ENCODE measurements around the gene TIMM8A. TPM values are rescaled to one million over a fixed set of nuclear protein-coding genes. Genes with fewer than 3 reads are reported as not detected.
"Not testable (repeated sequence)": the region's sequence is repeated elsewhere in the genome, so short reads cannot be mapped to it uniquely, and the experiment has no call there.

TIMM8A gene
- total RNA-seq, 1 experiment from 2014 or later = 3.7 TPM

DNA sequence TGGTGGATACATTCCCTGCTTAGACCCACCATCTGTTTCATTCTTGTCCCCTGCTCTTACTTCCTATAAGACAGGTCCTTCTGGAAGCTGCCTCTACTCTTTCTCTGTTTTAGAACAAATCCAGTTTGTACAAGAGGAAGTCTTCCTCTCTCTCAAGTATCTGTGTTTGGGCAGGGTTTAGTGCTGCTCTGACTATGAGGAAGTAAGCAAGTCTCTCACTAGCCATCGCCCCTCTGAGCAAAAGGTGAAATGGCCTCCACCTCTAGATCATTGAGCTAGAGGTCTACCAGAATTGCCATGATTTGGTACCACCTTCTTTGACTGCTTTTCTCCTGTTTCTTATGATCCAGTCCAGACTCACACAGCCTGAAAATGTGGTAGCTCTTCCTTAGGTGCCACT, 29.0 kb upstream of the TIMM8A start:
- H3K4me3 ChIP-seq = no peak overlapping the region
- H3K36me3 ChIP-seq = no peaks in the 10 kb centered on the region

DNA sequence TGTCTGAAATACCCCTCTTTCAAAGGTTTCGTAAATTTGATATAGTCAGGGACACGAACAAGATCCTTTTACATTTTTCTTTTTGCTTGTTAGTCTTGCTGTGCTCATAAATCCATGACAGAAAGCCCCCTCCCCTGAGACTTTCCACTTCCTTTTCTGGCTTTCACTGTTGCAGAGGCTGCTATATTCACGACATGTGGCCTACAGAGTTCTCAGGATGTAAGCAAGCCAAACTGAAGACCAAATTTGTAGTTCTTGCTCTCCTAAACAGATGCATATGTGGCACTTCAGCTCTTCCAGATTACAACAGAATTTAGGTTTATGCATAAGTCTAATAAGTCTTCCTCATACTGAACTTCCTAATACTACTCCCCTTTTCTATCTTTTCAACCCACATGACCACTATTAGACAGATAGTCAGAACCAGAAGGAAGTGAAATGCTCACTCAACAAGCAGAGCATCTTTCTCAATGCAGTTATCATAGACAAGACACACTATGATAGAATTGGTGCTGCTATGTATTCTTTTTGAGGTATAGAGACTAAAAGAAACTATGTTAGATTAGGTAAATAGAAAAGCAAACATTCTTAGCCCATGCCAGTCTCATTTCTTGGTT, 22.5 kb upstream of the TIMM8A start:
- Histone ChIP-seq H3K4me3 (no peak overlapping the region), H3K9me3 (replicated peaks) (no peaks in the 10 kb centered on the region), H3K27me3 (replicated peaks) (no peaks in the 10 kb centered on the region), H3K36me3 (no peaks in the 10 kb centered on the region), H3K27ac (no peak overlapping the region), H3K4me1 (replicated peaks) (no peaks in the 10 kb centered on the region)
- no peak for DNase-seq (ENCODE audit: low read depth in 1 of 2, low spot score in 2 of 2)

More for the DNA sequence above, 29.0 kb upstream of the TIMM8A start:
- Histone ChIP-seq H3K9me3 (replicated peaks) (no peaks in the 10 kb centered on the region), H3K27me3 (replicated peaks) (no peaks in the 10 kb centered on the region), H3K4me1 (replicated peaks) (no peaks in the 10 kb centered on the region), H3K27ac (no peak overlapping the region)
- DNase-seq (ENCODE audit: low read depth in 1 of 2, low spot score in 2 of 2) = no peak

DNA sequence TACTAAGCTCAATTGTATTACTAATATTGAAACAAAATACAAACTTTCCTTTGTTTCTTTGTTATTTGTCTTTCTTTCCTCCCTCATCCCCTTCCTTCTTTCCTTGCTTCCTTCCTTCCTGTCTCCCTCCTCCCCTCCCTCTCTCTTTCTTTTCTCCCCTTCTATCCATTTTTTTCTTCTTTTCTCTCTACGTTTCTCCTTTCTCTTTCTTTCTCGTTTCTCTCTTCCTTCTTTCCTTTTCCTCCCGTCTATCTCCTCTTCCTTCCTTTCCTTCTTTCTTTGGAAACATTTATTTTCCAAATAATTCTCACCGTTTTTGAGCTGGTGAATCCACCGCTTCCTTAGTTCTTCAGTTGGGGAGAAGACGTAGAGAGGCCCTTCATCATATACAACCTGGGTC, 21.1 kb upstream of the TIMM8A start:
- DNase-seq (ENCODE audit: low read depth in 1 of 2, low spot score in 2 of 2) = no peak

DNA sequence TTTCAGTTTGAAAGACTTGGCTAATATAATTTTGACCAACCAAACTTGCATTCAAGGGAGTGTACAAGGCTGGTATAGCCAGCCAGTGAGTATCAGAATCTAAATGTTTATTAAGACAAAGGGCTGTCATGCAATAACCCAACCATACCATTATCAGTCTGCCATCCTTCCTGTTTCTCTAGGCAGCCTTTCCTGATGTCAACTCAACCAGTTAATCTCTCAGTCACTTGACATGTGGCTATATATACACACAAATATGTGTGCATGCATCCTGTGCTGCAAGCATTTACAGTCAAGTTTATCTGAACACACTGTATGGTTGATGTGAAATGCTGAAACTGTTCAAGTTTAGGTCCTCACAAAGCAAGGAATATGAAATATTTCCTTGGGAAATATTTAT, 20.3 kb upstream of the TIMM8A start:
- H3K36me3 ChIP-seq = no peaks in the 10 kb centered on the region
- no peaks in the 10 kb centered on the region for H3K9me3 ChIP-seq (replicated peaks)
- no peaks in the 10 kb centered on the region for H3K4me1 ChIP-seq (replicated peaks)
- no peak for DNase-seq (ENCODE audit: low read depth in 1 of 2, low spot score in 2 of 2)
- H3K27ac ChIP-seq = no peak overlapping the region
- H3K27me3 ChIP-seq (replicated peaks) = no peaks in the 10 kb centered on the region
- H3K4me3 ChIP-seq = no peak overlapping the region

More for the DNA sequence above, 21.1 kb upstream of the TIMM8A start:
- Histone ChIP-seq H3K9me3 (replicated peaks) (no peaks in the 10 kb centered on the region), H3K36me3 (no peaks in the 10 kb centered on the region), H3K27ac (no peak overlapping the region), H3K27me3 (replicated peaks) (no peaks in the 10 kb centered on the region), H3K4me1 (replicated peaks) (no peaks in the 10 kb centered on the region), H3K4me3 (no peak overlapping the region)

DNA sequence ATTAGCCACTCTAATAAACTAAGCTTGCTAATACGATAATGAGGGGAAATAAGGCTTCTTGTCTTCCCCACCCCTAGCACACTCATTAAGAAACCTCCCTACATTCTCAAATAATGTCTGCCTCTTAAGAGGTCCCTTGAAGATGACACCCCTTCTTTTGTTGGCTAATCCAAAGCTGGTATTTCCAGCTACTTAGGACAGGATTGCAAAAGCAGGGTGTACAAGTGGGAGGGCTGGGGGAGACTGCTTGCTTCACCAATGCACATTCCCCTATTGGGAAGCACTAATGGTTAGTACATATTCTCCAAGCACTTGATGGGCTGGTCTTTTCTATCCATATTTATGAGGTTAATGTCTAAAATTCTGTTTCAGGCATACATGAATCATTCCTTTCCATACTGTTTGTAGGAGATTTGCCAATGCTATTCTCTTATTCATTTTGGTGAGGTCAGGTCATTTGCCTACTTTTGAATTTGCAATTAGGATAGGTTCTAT, 16.8 kb upstream of the TIMM8A start:
- H3K27ac ChIP-seq = no peak overlapping the region
- H3K27me3 ChIP-seq (replicated peaks) = no peaks in the 10 kb centered on the region
- H3K9me3 ChIP-seq (replicated peaks) = no peaks in the 10 kb centered on the region
- H3K36me3 ChIP-seq = no peaks in the 10 kb centered on the region
- no peak overlapping the region for H3K4me3 ChIP-seq
- no peaks in the 10 kb centered on the region for H3K4me1 ChIP-seq (replicated peaks)
- no peak for DNase-seq (ENCODE audit: low read depth in 1 of 2, low spot score in 2 of 2)

DNA sequence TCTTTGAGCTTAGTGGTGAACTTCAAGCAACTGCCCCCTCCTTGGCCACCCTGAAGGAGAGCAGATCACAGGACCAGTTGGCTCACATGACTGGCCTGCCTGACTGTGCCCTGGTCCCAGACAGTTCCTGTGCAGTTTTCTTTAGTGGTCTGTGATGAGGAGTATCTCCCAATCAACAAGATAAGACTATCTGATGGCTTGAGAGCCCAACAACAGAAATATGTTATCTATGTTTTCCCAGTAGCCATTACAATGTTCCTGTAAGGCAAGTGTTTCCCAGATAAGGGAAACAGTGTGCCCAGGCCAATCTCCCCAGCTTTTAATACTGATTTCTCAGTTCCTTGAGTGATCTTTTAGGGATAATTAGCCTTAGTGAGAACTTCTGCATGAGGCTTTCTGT, 14.2 kb upstream of the TIMM8A start:
- Histone ChIP-seq H3K27ac (no peak overlapping the region), H3K9me3 (replicated peaks) (no peaks in the 10 kb centered on the region), H3K4me3 (no peak overlapping the region), H3K4me1 (replicated peaks) (no peaks in the 10 kb centered on the region), H3K27me3 (replicated peaks) (no peaks in the 10 kb centered on the region), H3K36me3 (no peaks in the 10 kb centered on the region)
- no peak for DNase-seq (ENCODE audit: low read depth in 1 of 2, low spot score in 2 of 2)

DNA sequence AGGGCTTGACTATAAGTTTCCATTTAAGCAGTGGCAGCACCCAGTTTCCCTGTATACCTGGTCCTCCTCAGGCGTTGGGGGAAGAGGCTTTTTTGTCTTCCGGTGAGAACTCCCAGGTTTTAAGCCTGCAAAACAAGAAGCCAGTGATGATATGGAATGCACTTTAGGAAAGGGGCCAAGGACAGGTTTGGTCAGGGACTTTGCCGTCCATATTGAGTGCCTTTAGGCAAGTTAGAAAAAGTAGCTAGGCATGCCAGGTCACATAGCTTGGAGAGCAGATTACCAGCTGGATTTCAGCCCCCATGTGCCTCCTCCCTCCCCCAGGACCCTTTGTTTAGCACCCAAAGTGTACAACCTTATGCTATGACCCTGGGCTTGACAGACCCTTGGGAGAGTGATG, 13.6 kb upstream of the TIMM8A start:
- DNase-seq (ENCODE audit: low read depth in 1 of 2, low spot score in 2 of 2) = no peak
- no peaks in the 10 kb centered on the region for H3K4me1 ChIP-seq (replicated peaks)
- H3K27me3 ChIP-seq (replicated peaks) = no peaks in the 10 kb centered on the region
- H3K36me3 ChIP-seq = no peaks in the 10 kb centered on the region
- H3K27ac ChIP-seq = no peak overlapping the region
- H3K9me3 ChIP-seq (replicated peaks) = no peaks in the 10 kb centered on the region
- no peak overlapping the region for H3K4me3 ChIP-seq

DNA sequence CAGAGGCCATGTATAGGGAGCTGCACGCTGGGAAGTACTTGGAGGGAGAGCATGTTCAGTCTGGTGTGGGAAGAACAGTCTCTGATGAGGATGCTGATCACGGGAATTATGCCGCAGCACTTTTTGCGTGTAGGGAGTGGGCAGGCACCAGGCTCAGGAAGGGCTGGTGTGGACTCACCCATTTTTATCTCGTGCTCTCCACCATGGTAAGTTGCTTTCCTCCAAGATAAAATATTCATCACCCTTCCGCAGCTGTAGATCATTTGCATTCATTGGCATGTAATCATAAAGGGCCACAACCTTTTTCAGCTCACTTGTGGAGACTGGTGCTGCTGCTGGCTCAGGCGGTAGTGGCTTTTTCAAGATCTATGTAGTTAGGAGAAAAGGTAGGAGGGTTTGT, 11.8 kb upstream of the TIMM8A start:
- Histone ChIP-seq H3K4me1 (replicated peaks) (no peaks in the 10 kb centered on the region), H3K4me3 (no peak overlapping the region), H3K27me3 (replicated peaks) (no peaks in the 10 kb centered on the region), H3K9me3 (replicated peaks) (no peaks in the 10 kb centered on the region), H3K27ac (no peak overlapping the region), H3K36me3 (no peaks in the 10 kb centered on the region)
- no peak for DNase-seq (ENCODE audit: low read depth in 1 of 2, low spot score in 2 of 2)

DNA sequence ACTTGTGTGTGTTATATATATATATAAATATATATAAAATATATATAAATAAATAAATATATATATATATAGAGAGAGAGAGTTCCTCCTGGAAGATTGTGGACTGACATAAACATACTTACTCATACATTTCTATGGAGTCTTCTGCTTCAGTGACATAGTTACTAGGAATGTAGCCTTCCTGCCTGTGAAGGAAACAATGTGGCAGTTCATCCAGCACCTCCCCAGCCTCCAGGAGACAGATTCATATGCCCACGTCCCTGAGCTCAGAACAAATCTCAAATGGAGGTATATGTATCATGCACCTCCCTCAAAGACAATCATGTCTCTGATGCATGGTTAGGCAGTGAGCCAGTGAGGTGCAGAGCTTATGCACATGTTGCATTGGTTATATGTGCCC, 11.4 kb upstream of the TIMM8A start:
- H3K27me3 ChIP-seq (replicated peaks) = no peaks in the 10 kb centered on the region
- no peak overlapping the region for H3K27ac ChIP-seq
- H3K36me3 ChIP-seq = no peaks in the 10 kb centered on the region
- H3K4me3 ChIP-seq = no peak overlapping the region
- no peak for DNase-seq (ENCODE audit: low read depth in 1 of 2, low spot score in 2 of 2)
- no peaks in the 10 kb centered on the region for H3K4me1 ChIP-seq (replicated peaks)
- H3K9me3 ChIP-seq (replicated peaks) = no peaks in the 10 kb centered on the region

DNA sequence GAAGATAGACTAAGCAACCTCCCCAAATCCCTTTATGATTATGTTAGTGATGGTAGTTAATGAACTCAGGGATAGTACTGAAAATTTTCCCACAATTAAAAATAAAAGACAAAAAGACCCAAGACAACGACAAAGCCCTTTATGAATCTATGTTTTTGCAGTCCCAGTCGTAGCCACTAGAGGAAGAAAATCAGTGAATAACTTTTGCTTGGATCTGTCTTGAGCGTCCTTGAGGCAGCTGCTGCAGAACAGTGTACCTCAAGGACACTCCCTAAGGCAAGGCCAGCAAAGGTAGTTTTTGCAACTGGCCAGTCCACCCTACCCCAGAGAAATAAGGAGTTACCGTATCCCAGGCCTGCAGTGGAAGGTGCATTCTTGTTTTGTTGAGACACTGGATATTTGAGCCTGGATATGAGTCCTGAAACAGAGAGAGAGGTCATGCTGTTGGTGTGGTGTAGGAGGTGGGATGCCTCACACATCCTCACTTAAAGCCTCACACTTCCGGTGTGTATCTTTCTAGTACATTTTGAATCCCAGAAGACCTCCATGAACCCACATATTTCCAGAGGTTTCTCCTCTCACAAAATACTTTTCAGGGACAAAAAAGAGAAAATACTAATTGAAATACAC, 8.7 kb upstream of the TIMM8A start:
- Histone ChIP-seq H3K4me3 (no peak overlapping the region), H3K27ac (no peak overlapping the region), H3K4me1 (replicated peaks) (no peaks in the 10 kb centered on the region), H3K36me3 (no peaks in the 10 kb centered on the region), H3K27me3 (replicated peaks) (no peaks in the 10 kb centered on the region), H3K9me3 (replicated peaks) (no peaks in the 10 kb centered on the region)
- DNase-seq (ENCODE audit: low read depth in 1 of 2, low spot score in 2 of 2) = peak in 1 of 2 experiments; percentile 1

DNA sequence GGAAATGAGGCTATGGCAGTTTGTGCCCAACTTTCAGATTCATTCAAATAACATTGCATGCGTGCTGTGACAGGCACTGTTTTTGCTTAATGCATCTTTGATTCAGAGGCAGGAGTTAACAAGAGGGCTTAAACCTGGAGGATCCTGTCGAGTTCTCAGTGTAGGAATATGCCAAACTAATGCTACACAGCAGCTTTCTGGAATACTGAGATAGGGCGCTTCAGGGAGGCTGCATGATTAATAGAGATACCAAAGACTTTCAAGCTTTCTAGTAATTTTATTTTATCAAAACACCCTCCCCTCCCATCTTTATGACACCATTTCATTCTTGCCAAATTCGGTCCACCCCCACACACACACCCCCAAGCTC, 636 bp upstream of the TIMM8A start:
- H3K27me3 ChIP-seq (replicated peaks) = no peaks in the 10 kb centered on the region
- peak overlapping the region; percentile 89 for H3K27ac ChIP-seq
- DNase-seq (ENCODE audit: low read depth in 1 of 2, low spot score in 2 of 2) = no peak
- no peaks in the 10 kb centered on the region for H3K36me3 ChIP-seq
- H3K4me1 ChIP-seq (replicated peaks) = peaks cover 5% of the 10 kb centered on the region
- H3K4me3 ChIP-seq = peak overlapping the region; percentile 89
- no peaks in the 10 kb centered on the region for H3K9me3 ChIP-seq (replicated peaks)

DNA sequence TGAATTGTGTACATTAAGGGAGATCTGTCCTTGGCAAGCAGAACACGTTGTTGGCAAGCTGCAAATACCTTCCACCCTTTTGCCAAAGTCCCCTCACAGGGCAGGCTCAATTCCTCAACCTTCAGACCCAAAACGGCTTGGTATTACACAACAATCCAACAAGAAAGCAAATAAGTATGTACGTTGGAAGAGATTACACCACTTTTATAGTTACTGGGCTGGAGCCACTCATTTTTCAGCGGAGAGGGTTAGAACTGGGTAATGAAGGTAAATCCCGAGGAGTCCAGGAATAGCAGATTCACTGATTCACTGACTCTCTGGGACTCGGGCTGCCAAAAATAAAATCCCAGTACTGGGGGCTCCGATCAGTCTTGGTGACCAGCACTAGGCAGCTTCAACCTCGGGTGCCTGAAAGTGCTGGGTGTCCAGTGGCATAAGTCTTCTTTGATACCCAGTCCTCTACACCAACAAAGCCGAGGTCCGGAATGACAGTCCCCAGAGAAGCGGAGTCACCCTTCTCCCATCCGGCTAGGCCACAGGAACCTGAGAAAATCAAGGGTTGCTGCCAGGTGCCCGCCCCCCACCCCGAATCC, 587 bp downstream of the TIMM8A start:
- H3K36me3 ChIP-seq = no peaks in the 10 kb centered on the region
- H3K27ac ChIP-seq = 0 out of 2 replicates have a peak overlapping the region, but pooled peaks have one; percentile 89
- H3K27me3 ChIP-seq (replicated peaks) = no peaks in the 10 kb centered on the region
- no peaks in the 10 kb centered on the region for H3K9me3 ChIP-seq (replicated peaks)
- H3K4me1 ChIP-seq (replicated peaks) = peaks cover 5% of the 10 kb centered on the region
- peak in 1 of 2 experiments; percentile 8 for DNase-seq (ENCODE audit: low read depth in 1 of 2, low spot score in 2 of 2)
- H3K4me3 ChIP-seq = peak overlapping the region; percentile 89

DNA sequence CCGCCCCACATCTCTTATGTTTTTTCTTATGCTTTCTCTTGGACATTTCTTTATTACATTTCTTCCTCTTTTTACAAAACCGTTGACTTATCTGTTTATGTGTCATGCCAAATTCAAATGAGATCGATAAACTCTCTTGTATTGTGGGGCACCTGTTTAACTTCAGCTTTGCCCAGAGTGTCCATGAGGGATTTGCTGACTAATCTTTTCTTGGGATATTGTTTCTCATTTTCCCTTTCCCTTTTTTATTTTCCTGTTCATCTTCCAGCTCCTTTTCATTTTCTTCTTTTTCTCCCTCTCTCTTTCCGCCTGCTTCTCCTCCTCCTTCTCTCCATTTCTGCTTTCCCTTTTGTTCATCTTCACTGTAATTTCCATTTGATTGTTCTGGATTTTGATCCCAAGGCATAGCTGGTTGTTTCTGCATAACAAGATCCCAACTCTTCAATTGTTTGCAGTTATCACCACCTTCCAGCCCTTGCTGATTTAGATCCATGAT, 10.7 kb downstream of the TIMM8A start:
- no peaks in the 10 kb centered on the region for H3K36me3 ChIP-seq
- no peak for DNase-seq (ENCODE audit: low read depth in 1 of 2, low spot score in 2 of 2)
- H3K9me3 ChIP-seq (replicated peaks) = no peaks in the 10 kb centered on the region
- H3K4me3 ChIP-seq = no peak overlapping the region
- no peaks in the 10 kb centered on the region for H3K4me1 ChIP-seq (replicated peaks)
- H3K27ac ChIP-seq = no peak overlapping the region
- no peaks in the 10 kb centered on the region for H3K27me3 ChIP-seq (replicated peaks)

DNA sequence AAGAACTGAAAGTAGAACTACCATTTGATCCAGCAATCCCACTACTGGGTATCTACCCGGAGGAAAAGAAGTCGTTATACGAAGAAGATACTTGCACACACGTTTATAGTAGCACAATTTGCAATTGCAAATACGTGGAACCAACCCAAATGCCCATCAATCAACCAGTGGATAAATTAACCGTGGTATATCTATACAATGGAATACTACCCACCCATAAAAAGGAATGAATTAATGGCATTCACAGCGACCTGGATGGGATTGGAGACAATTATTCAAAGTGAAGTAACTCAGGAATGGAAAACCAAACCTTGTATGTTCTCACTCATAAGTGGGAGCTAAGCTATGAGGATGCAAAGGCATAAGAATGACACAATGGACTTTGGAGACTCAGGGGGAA, 14.2 kb downstream of the TIMM8A start:
- not testable (repeated sequence) for H3K36me3 ChIP-seq; H3K9me3 ChIP-seq (replicated peaks); H3K27ac ChIP-seq; H3K4me3 ChIP-seq; H3K4me1 ChIP-seq (replicated peaks); H3K27me3 ChIP-seq (replicated peaks); DNase-seq (ENCODE audit: low read depth in 1 of 2, low spot score in 2 of 2)
